Transverse colon (tissue), 4 donors: ENCODE data around the gene ABCB10.

ENCODE experiments used
- EP300 ChIP-seq: sonication (generic); formaldehyde crosslinking; IDR thresholded peaks from one replicate; pipeline ENCODE4 v1.6.1; 2017; ENCODE audit warnings: antibody characterized with exemption, low read depth
- POLR2A ChIP-seq: fragments of 450-650 bp; IDR thresholded peaks from one replicate; pipeline ENCODE4 v1.6.1; 2016; ENCODE audit warnings: antibody characterized with exemption, mild to moderate bottlenecking, moderate library complexity
- POLR2AphosphoS5 ChIP-seq, 3 donors: sonication (generic); formaldehyde crosslinking; IDR thresholded peaks; one replicate each; pipeline ENCODE4 v1.6.1; 2016; ENCODE audit warnings: antibody characterized with exemption in 3 of 3
- TF ChIP-seq, protein P1 (sequence below), 5 experiments: fragments of 200-600 bp in 3 of 5; fragments of 450-650 bp in 2 of 5; sonication (generic) in 3 of 5; IDR thresholded peaks; 1 replicate in 2 of 5; 2 replicates in 3 of 5; pipeline ENCODE4 v1.5.1; 2016 to 2017; ENCODE audit warnings: antibody characterized with exemption in 5 of 5, inconsistent platforms in 3 of 5, mild to moderate bottlenecking in 2 of 5, moderate library complexity in 1 of 5

GRCh38 chr1:229579059-229579673 is 20.7 kb upstream of the ABCB10 start:
- TF ChIP-seq, protein P1, sequence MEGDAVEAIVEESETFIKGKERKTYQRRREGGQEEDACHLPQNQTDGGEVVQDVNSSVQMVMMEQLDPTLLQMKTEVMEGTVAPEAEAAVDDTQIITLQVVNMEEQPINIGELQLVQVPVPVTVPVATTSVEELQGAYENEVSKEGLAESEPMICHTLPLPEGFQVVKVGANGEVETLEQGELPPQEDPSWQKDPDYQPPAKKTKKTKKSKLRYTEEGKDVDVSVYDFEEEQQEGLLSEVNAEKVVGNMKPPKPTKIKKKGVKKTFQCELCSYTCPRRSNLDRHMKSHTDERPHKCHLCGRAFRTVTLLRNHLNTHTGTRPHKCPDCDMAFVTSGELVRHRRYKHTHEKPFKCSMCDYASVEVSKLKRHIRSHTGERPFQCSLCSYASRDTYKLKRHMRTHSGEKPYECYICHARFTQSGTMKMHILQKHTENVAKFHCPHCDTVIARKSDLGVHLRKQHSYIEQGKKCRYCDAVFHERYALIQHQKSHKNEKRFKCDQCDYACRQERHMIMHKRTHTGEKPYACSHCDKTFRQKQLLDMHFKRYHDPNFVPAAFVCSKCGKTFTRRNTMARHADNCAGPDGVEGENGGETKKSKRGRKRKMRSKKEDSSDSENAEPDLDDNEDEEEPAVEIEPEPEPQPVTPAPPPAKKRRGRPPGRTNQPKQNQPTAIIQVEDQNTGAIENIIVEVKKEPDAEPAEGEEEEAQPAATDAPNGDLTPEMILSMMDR (IDR thresholded peaks at IDR 0.05), result no peak
- TF ChIP-seq POLR2A (no peak), EP300 (no peak), POLR2AphosphoS5 (IDR thresholded peaks at IDR 0.05) (no peak)
